Keratinocyte (primary cell): Measurements from ENCODE around the gene MRPS18C.
A peak's percentile ranks its signal among the peaks of the same experiment; 100 is the strongest.
"Not testable (repeated sequence)": the region's sequence is repeated elsewhere in the genome, so short reads cannot be mapped to it uniquely, and the experiment has no call there.

Source experiments
- CTCF ChIP-seq, 3 experiments: IDR thresholded peaks in 1 of 3; conservative IDR thresholded peaks in 1 of 3; optimal IDR thresholded peaks in 1 of 3; 2 replicates in 2 of 3; 3 replicates in 1 of 3; pipeline versions ENCODE3 to v1.5.1; 2011; ENCODE audit warnings: low read length in 3 of 3, mild to moderate bottlenecking in 3 of 3, moderate library complexity in 2 of 3, control low read depth in 1 of 3, inconsistent platforms in 1 of 3; ENCODE audit not compliant: insufficient read depth in 2 of 3; ENCODE audit errors: extremely low read depth in 1 of 3
- EZH2 ChIP-seq: IDR thresholded peaks from one replicate; pipeline ENCODE4 v1.6.1; 2012; ENCODE audit warnings: inconsistent platforms, mild to moderate bottlenecking, low read length, moderate library complexity

- TF ChIP-seq EZH2, result not testable (repeated sequence)
- peak in 2 of 3 experiments; percentile 46 to 76 for TF ChIP-seq CTCF (optimal IDR thresholded peaks at IDR 0.05 in 1 of 3, IDR thresholded peaks at IDR 0.05 in 1 of 3, conservative IDR thresholded peaks at IDR 0.05 in 1 of 3; ENCODE audit: extremely low read depth in 1 of 3, insufficient read depth in 2 of 3, low read length in 3 of 3)
These were observed 53.3 kb downstream of the MRPS18C start for GRCh38 chr4:83509156-83509585.
